Stimulated activated CD4-positive, alpha-beta T cell treated with anti-CD3 and anti-CD28 coated beads, Interleukin-12 subunit alpha, Interleukin-12 subunit beta, amount 100 ng/mL, for 24 hours (primary cell): ENCODE data around the gene ACTR8.

ENCODE experiments used
- DNase-seq, 2 experiments: peaks; one replicate each; pipeline ENCODE4 v3.0.0-alpha.2; 2020; ENCODE audit warnings: low read depth in 2 of 2

The ACTR8 gene

DNA sequence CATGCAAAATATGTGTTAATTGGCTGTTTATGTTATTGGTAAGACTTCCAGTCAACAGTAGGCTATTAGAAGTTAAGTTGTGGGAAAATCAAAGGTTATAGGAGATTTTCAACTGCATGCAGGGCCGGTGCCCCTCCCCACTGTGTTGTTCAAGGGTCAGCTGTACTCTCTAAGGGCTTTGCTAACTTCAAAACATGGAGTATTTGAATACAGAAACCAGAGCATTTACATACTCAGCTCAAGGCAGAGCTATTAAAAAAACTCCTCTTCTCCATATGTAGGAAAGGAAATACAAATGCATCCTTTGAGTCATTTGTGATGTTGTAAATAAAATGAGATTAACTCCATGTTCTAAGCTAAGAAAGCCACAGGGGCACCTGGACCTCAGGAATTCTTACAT lies 18.8 kb downstream of the ACTR8 start:
- no peak for DNase-seq

DNA sequence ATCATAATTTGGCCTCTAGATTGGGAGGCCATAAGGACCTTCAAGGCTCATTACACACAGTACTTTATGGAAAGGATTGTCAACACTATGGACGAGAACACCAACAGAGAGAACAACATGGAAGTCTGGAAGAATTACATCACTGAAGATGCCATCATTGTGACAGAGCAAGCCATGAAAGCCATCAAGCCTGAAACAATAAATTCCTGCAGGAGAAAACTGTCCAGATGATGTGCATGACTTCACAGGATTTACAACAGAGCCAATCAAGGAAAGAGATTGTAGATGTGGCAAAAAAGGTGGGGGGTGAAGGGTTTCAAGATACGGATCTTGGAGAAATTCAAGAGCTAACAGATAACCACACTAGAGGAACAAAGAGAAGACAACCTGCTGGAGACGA lies 19.7 kb downstream of the ACTR8 start:
- no peak for DNase-seq

DNA sequence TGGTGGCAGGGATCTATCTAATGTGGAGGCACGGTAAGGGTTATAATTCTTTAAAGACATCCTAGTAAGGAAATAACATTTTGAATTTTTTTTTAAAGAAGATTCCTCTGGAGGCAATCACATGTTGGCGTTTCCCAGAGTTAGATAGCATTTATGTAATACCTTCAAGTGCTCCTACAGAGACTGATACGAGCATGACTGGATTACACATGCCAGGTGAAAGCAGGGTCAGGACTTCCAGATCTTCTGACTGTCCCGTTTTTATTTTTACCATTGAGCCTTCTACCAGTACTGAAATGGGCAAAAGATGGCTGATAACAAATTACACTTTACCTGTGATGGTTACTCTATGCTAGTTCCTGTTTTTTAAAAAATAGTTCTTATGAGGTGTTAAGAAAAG lies 21.8 kb downstream of the ACTR8 start:
- no peak for DNase-seq

DNA sequence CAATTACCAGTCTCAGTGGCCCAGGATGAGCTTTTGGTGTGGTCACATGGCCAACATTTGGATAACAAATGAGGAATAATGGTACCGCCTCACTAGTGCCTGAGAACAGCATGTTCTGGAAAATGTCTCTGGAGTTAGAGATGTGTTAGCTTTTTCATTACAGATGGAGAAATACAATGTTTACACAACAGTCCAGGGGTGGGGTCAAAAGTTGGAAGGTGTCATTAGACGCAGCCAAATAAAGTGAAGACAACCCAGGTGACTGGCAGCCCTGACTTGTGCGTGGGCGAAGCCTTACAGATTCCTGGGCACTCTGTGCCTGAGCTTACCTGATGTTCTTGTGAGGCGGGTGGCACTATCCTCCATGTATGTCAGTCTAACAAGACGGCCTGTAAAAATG lies 22.8 kb downstream of the ACTR8 start:
- DNase-seq = no peak

DNA sequence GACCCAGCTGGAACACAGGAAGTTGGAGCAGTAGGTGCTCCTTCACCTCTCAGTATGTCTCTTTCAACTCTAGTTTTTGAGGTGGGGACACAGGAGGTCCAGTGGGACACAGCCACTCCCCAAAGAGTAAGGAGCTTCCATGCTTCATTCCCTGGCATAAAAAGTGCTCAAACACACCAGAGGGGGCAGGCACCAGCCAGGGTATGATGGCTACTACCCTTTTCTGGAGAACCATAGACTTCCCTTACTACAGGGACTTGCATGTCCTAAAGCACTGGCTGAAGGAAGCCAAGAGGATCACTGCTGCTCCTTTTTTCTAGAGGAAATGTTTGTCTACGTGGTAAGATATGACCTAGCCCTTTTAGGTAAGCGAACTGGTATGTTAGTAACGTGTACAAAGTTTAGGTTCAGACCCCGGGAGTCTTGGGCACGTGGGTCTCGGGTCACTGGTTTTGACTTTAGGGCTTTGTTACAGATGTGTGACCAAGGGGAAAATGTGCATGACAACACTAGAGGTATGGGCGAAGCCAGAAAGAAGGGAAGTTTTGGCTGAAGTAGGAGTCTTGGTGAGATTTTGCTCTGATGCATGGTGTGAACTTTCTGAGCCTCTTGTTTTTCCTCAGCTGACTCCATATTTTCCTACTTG lies 23.7 kb downstream of the ACTR8 start:
- DNase-seq = no peak

DNA sequence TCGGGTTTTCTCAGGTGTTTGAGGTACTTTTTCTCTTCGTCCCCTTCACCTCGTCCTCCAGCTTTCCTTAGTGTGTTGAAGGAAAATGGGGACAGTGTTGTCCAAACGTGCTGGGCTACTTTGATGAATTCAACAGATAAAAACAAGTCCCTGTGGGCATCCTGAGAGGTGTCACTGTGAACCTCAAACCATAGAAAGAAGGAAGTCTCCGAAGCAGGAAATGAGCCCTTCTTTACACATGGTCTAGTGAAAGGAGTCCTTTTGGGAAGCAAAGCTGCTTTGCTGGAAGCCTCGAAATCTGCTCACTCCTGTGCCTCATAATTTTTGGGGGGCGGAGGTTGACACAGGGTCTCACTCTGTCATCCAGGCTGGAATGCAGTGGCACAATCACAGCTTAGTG lies 25.0 kb downstream of the ACTR8 start:
- no peak for DNase-seq

DNA sequence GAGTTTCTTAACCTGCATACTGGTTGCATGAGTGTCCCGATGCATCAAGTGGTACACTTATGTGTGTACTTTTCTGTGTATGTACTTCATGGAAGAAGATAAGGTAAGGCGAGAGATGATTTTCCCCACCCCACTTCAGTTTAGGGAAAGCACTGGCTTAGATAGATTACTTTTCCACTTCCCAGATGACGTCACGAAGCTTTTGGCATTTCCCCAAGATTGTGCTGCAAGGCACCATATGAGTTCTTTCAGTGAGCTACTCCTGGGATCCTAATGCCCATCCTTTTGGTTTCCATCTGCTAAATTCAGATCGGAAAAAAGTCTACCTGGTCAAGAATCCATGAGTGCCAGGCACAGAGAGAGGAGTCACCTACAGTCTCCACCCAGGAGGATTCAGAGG lies 31.1 kb downstream of the ACTR8 start:
- DNase-seq = no peak

DNA sequence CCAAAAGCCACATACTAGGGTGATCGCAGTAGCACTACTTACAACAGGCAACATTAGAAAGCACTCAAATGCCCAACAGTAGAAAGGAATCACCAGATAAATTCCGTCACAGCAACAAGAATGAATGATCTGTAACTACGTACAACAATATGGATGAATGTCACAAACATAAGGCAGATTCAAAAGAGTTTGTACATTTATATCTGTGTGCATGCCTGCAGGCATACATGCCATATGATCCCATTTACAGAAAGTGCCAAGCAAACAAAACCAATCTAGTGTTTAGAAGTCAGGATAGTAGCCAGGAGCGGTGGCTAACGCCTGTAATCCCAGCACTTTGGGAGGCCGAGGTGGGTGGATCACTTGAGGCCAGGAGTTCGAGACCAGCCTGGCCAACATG lies 32.0 kb downstream of the ACTR8 start:
- DNase-seq = no peak

DNA sequence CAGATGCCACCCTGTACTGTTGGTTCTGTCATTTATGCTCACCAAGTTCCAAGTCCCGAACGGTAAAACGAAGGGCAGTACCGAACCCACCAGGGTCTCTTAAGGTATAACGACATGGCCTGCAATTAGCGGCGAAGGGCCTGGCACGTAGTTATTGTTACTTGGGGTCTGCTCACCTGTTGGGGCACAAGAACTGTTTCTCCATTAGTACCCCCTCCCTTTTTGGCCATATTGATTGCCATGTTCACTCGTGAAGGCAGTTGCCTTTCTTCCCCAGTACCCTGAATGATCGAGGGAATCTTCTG lies 35.1 kb downstream of the ACTR8 start:
- no peak for DNase-seq

DNA sequence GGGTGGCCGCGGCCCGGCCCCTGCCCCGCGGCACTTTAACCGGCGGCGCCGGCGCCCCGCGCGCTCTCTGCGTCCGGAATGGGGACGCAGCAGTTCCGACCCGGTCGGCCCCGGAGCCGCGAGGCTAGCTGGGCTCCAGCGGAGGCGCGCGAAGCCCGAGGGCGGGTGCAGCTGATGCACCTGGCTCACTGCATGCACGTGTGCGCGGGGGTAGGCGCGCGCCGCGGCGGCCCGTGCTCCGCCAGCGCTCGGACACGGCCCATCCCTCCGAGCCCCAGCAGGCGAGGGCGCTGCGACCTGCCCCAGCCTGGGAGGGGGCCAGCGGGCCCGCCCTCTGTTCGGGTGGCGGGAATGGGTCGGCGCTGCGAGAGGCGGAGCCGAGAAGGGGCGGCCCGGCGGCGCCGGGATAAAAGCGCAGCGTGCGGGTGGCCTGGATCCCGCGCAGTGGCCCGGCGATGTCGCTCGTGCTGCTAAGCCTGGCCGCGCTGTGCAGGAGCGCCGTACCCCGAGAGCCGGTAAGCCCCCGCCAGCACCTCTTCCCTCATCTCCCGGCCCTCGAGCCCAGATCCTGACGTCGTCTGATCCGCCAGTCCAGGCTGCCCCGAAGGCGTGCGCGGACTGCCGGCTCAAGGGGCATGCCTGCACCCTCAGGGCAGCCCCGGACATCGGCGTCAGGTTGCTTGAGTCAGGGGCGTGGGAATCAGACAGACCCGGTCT lies 35.7 kb downstream of the ACTR8 start, which contains the start of the genes CHDH and IL17RB:
Gene CHDH, minus strand, starts transcription at position 286 of the 717 bp plus-strand sequence. CDS start 22,411 bp downstream, outside the sequence.
Gene IL17RB, plus strand, starts transcription at position 435 of the 717 bp plus-strand sequence. Its CDS starts 21 bp downstream, at position 456.
- no peak for DNase-seq

DNA sequence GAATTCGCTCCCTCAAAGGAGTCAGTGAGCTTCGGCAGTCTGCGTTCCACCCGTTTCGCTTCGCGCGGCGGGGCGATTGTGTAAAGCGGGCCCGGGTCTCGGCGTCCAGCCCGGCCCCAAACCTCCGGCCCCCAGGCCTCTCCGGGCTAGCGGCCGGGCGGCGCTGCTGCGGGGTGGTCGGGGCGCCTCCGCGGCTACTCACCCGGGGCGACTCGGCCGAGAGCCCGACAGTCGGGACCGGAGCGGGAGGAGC lies 36.1 kb downstream of the ACTR8 start:
- no peak for DNase-seq

DNA sequence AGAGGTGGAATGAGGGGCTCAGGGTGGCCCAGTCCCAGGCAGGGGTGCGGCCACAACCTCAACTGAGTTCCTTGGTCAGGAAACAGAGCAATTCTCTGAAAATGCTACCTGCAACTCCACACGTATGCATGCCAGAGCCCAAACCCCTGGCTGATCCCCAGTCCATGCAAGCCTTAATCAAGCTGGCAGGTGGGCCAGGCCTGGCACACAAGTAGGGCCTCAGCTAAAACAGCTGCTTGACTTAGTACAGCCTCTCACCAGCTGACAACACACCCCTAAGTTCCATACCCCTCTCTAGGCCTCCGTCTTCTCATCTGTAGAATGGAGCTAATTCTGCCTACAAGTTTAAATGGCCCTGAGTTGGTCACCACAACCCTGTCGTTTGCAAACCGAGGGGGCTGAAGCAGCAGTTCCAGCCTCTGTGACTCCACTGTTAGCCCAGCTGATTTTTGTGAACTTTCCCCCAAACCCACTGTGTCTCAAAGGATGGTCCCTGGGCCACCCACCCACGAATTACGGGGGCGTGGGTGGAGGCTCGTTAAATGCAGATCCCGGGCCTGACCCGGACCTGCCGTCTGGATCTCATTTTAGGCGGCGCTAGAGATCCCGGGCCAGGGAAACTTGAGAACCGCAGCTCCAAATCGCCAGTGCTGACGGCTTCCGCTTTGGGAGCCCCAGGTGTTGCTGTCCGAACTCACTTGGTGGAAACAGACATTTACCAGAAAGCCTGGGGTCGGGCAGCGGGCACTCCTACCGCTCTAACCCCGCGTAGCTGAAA lies 36.7 kb downstream of the ACTR8 start:
- no peak for DNase-seq

DNA sequence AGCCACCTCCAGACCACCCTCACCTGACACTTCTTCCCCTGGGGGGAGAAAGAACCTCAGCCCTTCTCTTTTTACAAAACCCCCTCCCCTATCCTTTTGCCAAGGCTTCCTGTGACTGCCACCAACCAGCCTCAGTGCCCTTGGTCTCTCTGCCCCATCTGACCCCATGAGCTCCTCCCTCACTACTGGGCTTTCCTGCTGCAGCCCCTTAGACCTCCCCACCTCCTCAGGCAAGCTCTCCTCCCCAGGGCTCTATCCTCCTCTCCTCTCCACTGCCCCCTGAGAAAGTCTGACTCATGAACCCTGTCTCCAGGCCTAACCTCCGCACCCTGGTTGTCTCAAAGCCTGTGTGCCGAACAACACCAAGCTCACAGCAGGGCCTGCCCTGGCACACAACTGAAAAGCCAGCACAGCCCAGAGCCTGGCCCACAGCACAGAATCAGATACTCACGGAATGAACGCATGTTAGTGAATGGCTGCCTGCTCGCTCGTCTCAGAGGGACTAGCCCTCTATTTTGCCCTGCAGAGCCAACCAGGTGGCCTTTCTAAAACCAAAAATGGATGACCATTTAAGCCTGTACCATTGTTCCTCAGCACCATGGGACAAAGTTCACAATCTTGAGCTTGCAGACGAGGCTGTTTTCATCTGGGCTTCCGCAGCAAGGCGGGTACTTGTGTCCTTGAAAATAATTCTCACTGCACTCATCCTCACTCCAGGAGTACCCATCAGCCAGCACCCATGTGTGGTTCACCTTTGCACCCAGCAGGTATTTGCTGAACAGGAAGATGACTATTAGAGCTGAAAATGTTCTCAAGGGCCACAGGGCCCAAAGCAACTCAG lies 37.5 kb downstream of the ACTR8 start:
- DNase-seq = no peak

DNA sequence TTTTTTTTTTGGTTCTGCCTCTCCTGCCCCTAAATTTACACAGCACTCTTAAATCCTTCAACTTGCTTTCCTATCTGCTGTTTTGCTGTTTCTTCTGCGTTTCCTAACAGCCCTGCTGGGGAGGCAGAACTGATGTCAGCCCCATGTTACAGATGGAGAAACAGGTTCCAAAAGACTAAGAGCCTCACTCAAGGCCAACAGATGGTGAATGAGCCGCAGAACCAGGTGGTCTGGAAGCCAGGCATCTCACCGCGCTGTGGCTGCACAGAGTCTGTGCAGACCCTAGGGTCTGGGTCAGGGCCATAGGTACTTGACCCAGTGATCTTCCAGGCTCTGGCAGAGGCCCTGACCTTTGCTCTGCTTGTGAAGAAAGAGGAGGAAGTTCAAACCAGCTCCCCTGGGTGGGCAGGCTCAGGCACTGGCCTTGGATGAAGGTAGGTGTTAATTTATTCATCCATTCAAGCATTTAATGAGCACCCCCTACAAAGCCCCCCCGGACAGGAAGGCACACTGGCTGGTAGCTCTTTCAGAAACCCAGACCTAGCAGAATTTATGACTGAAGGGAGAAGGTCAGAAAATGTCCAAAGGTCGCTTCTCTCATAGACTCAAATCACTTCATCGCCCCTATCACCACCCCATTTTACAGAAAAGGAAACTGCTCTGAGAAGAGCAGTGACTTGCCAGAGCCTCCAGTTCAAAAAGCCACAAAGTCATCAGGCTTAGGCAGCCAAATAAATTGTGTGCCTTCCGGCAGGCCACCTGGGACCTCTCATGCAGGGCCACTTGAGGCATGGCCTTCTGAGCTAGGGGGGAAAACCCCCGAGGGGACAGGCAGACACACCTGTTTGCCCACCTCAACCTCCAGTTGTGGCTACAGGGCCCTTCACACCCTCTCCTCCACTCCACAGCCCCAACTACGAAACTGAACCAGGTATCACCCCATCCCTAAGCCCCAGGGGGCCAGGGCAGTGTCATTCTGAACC lies 38.5 kb downstream of the ACTR8 start:
- DNase-seq = no peak

DNA sequence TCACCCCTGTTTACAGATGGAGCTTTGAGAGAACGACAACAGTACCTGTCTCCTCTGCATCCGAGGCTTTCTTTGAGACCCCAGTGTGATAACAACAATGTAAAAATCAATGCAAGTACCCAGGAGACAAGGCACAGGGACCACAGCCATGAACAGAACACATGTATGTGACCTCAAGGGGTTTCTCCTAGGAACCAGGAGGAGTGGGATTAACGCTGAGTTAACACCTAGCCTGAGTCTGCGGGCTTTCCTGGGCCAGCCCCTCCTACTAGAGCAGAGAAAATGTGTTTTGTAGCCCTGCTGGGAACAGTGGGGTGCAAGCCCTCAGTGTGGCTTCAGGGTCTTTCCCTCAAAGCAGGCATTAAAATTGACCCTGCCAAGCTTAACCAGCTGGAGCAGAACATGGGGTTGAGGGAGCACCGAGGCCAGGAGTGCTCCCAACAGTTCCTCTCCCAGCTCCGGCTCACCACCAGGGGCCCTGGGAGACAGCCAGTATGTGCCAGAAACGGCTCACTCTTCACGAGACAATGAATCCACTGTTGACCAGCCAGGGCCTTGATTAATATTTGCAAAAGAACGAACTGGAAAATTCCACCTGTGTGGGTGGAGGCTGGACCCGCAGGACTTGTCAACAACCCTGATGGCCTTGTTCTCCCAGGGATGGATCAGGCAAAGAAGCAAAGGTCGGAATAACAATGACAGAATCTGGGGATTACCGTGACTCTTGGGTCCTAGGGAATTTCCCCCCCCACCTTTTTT lies 39.3 kb downstream of the ACTR8 start:
- no peak for DNase-seq

DNA sequence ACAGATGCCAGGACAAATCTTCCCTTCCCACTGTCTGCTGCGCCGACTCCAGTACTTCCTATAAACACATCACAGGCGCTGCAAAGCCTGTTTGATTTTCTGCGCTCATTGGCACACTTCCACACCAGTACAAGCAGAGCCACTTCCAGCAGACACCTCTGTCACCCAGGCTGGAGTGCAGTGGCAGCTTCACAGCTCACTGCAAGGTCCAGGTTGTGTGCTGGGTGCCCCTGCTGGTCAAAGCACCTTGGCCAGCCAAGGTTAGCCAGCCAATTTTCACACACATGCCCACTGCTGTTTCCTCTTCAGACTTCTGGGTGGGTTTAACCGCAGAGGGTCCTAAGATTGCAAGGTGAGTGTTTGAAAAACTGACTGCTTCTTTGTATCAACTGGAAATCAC lies 40.7 kb downstream of the ACTR8 start:
- DNase-seq = no peak

DNA sequence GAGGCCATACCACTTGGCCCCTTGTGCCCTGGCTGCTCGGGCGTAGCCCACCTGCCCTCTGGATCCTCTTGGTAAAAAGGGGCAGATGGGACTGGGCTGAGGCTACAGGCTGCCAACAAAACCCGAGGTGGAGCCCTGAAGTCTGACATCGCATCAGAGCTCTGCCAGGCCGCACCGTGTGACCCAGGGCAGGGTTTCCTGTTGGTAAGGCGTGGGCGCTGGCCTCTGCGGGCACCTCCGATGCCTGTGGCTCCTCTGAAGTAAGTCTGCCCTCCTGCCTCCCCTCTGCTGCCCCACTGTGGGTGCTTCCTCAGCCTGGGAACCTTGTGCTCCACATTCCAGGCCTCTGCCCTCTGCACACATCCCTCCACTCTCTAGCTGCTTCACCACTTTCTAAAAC lies 44.6 kb downstream of the ACTR8 start:
- no peak for DNase-seq

DNA sequence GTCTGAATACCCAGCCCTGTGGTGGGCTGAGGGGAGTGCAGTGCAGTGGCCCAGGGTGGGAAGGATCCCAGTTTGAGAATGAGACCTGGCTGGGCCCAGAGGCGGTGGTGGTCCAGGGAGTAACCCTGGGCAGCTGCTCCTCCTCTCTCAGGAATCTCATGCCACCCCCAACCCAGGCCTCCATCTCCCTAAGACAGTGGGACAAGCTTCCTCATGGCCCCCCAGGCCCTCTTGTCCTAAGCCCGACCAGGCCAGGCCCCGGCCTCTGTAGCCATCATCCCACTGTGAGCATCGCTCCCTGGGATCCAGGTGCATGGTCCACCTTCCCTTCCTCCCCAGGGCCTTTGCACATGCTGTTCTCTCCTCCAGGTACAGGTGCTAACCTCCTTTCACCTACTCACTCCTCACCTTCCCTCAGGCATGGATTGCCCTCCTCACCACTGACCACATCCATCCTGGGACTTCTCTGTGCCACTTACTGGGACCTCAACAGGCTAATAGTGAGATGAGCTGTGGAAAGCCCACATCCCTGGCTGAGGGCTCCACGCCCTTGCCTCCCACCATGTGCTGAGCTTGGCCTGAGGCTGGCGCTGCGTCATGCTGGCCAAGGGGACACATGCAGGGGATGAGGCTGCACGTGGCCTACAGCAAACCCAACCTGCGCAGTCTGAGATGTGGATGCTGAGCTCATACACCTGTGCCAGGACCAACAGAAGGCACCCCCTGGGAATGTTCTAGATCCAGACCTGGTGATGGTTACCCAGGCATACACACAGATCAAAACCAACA lies 45.7 kb downstream of the ACTR8 start:
- no peak for DNase-seq

DNA sequence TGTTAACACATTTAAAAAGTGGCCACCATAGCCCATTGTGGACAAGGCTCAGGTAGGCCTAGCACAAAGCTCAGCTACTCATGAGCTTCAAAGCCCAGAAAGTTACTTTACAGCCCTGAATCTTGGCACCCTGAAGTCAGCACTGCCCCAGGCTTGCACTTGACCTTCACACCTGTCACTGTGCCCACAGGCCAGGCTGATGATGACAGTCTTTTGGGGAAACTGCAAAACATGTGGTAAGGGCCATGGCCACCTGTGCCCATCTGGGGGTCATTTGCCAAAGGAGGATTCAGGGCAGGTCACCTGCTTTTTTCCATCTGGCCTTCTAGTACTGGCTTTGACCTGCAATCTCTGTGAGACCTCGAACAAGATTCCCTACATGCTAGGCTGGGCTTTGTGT lies 46.7 kb downstream of the ACTR8 start:
- no peak for DNase-seq
